Measurements from ENCODE around the gene UBTF. TPM values are rescaled to one million over a fixed set of nuclear protein-coding genes. Genes with fewer than 3 reads are reported as not detected.

The UBTF gene
- total RNA-seq, 3 donors from 2014 or later = 50.1 to 65.1 (median 60.6) TPM

- Histone ChIP-seq H3K27me3 (no peaks in the 10 kb centered on the region), H3K27ac (no peak overlapping the region), H3K4me1 (no peaks in the 10 kb centered on the region), H3K9me3 (no peaks in the 10 kb centered on the region), H3K36me3 (no peaks in the 10 kb centered on the region), H3K4me3 (no peak overlapping the region)
- no peak for DNase-seq (ENCODE audit: low spot score in 2 of 2)
- intact Hi-C loops (cut with DNase I; ENCODE audit: low total_unique reads) = no loop called here
- TF ChIP-seq POLR2AphosphoS5 (IDR thresholded peaks at IDR 0.05) = no peak
- no peak for TF ChIP-seq POLR2A (IDR thresholded peaks at IDR 0.05)
- no peak for TF ChIP-seq CTCF (IDR thresholded peaks at IDR 0.05)
Measured at GRCh38 chr17:44159519-44160210, 59.8 kb downstream of the UBTF start.

GRCh38 chr17:44155488-44155887 is 64.0 kb downstream of the UBTF start:
- H3K27ac ChIP-seq = no peak overlapping the region
- H3K4me3 ChIP-seq = no peak overlapping the region
- no peaks in the 10 kb centered on the region for H3K27me3 ChIP-seq
- TF ChIP-seq POLR2A (IDR thresholded peaks at IDR 0.05) (no peak), POLR2AphosphoS5 (IDR thresholded peaks at IDR 0.05) (no peak), CTCF (IDR thresholded peaks at IDR 0.05) (no peak)
- no peak for DNase-seq (ENCODE audit: low spot score in 2 of 2)
- no peaks in the 10 kb centered on the region for H3K9me3 ChIP-seq
- no peaks in the 10 kb centered on the region for H3K36me3 ChIP-seq
- intact Hi-C loops (cut with DNase I; ENCODE audit: low total_unique reads) = no loop called here
- no peaks in the 10 kb centered on the region for H3K4me1 ChIP-seq

Other genes with a start within 250 kb of the UBTF start
- 1 to 10 TPM in 2 of 3 donors, under 1 TPM in 1; 0.16 to 5.2 (median 4.7) TPM for gene NAGS, start 215.1 kb downstream of the UBTF start, total RNA-seq
- gene TMEM101, start 204.7 kb downstream of the UBTF start, total RNA-seq = 10 to 100 TPM; 28.6 to 80.8 (median 41.0) TPM
- gene LSM12, start 153.0 kb downstream of the UBTF start, total RNA-seq = 10 to 100 TPM; 36.8 to 45.4 (median 43.6) TPM
- 10 to 100 TPM; 34.7 to 39.8 (median 35.4) TPM for gene G6PC3, start 148.9 kb downstream of the UBTF start, total RNA-seq
- gene HDAC5, start 96.0 kb downstream of the UBTF start, total RNA-seq = 10 to 100 TPM; 66.5 to 79.3 (median 75.4) TPM
- gene HROB, start 77.7 kb downstream of the UBTF start, total RNA-seq = 1 to 10 TPM; 1.2 to 2.1 (median 1.6) TPM
- under 1 TPM in 2 of 3 donors, not detected in 1; 0.29 to 0.33 TPM for gene ASB16, start 49.0 kb downstream of the UBTF start, total RNA-seq
- gene TMUB2, start 32.7 kb downstream of the UBTF start, total RNA-seq = 10 to 100 TPM; 36.0 to 52.0 (median 40.6) TPM
- gene ATXN7L3, start 19.8 kb downstream of the UBTF start, total RNA-seq = 10 to 100 TPM; 34.7 to 45.8 (median 38.3) TPM
- gene SLC4A1, start 48.5 kb upstream of the UBTF start, total RNA-seq = under 1 TPM in 1 of 3 donors, not detected in 2; 0.33 TPM
- 1 to 10 TPM in 1 of 3 donors, under 1 TPM in 1, not detected in 1; 0.48 to 1.6 TPM for gene RUNDC3A, start 88.9 kb upstream of the UBTF start, total RNA-seq
- 10 to 100 TPM; 53.1 to 88.2 (median 64.2) TPM for gene SLC25A39, start 105.1 kb upstream of the UBTF start, total RNA-seq
- gene GRN, start 125.6 kb upstream of the UBTF start, total RNA-seq = 100 to 1,000 TPM; 166 to 372 (median 252) TPM
- gene FAM171A2, start 144.2 kb upstream of the UBTF start, total RNA-seq = 1 to 10 TPM in 2 of 3 donors, under 1 TPM in 1; 0.88 to 2.9 (median 2.7) TPM
- 1 to 10 TPM in 2 of 3 donors, under 1 TPM in 1; 0.66 to 1.2 (median 1.1) TPM for gene ITGA2B, start 170.0 kb upstream of the UBTF start, total RNA-seq

Data from breast epithelium (tissue), 4 donors.